ENCODE results near the gene DENND1A. TPM values are rescaled to one million over a fixed set of nuclear protein-coding genes. Genes with fewer than 3 reads are reported as not detected.

The DENND1A gene
- total and polyA plus RNA-seq, 2 of the 13 experiments (the other 11 are each of a cell fraction or from before 2014, with no cell fraction given): 14.8 to 30.1 TPM

DNA sequence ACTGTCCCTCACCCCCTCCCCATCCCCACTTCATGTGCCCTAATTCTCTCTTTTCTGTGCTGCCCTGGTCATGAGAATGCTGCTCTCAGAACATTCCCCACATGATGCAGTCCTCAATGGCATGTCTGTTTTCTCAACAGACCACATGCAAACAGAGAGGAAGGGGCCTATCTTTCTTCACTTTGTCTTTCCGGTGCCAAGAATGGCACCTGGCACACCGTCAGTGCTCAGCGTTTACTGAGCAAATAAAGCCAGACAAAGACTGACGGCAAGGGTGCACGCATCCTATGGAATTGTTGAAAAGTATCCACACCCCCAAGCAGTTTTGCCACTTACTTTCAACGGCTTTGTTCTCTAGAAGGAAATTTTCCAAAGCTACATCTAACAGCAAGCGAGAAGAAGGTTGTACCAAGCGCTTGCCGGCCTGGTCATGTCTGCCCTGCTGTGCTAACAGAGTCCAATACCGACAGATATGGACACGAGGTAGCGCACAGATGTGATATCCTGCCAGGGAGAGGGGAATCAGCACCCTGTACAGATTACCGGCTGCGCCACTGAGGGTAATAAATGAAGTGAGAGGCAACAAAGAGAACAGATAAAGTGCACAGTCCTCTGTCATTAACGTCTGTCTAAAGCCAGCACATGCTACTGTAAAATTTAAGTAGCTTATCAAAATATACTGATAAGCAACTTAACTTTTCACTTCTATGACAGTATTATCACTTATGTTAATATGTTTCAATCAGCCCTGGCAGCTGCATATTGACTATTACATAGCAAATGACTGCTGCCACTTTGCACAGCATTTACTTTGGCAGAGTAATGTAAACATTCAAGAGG lies 251.7 kb downstream of the DENND1A start (continued):
- TF ChIP-seq, protein P1, sequence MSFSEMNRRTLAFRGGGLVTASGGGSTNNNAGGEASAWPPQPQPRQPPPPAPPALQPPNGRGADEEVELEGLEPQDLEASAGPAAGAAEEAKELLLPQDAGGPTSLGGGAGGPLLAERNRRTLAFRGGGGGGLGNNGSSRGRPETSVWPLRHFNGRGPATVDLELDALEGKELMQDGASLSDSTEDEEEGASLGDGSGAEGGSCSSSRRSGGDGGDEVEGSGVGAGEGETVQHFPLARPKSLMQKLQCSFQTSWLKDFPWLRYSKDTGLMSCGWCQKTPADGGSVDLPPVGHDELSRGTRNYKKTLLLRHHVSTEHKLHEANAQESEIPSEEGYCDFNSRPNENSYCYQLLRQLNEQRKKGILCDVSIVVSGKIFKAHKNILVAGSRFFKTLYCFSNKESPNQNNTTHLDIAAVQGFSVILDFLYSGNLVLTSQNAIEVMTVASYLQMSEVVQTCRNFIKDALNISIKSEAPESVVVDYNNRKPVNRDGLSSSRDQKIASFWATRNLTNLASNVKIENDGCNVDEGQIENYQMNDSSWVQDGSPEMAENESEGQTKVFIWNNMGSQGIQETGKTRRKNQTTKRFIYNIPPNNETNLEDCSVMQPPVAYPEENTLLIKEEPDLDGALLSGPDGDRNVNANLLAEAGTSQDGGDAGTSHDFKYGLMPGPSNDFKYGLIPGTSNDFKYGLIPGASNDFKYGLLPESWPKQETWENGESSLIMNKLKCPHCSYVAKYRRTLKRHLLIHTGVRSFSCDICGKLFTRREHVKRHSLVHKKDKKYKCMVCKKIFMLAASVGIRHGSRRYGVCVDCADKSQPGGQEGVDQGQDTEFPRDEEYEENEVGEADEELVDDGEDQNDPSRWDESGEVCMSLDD (CRISPR knock-in tag; IDR thresholded peaks at IDR 0.05; ENCODE audit: borderline replicate concordance): no peak
- TF ChIP-seq, protein P2, sequence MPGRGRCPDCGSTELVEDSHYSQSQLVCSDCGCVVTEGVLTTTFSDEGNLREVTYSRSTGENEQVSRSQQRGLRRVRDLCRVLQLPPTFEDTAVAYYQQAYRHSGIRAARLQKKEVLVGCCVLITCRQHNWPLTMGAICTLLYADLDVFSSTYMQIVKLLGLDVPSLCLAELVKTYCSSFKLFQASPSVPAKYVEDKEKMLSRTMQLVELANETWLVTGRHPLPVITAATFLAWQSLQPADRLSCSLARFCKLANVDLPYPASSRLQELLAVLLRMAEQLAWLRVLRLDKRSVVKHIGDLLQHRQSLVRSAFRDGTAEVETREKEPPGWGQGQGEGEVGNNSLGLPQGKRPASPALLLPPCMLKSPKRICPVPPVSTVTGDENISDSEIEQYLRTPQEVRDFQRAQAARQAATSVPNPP (CRISPR knock-in tag; IDR thresholded peaks at IDR 0.05): no peak
- TF ChIP-seq SALL1 (CRISPR knock-in tag; IDR thresholded peaks at IDR 0.05): peak; percentile 57
- TF ChIP-seq, protein P3, sequence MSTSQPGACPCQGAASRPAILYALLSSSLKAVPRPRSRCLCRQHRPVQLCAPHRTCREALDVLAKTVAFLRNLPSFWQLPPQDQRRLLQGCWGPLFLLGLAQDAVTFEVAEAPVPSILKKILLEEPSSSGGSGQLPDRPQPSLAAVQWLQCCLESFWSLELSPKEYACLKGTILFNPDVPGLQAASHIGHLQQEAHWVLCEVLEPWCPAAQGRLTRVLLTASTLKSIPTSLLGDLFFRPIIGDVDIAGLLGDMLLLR (CRISPR knock-in tag; IDR thresholded peaks at IDR 0.05): no peak
- TF ChIP-seq TBX3 (IDR thresholded peaks at IDR 0.05; ENCODE audit: borderline replicate concordance): peak; percentile 51; the same call in 1 of the 2 replicates
- TF ChIP-seq, protein P4, sequence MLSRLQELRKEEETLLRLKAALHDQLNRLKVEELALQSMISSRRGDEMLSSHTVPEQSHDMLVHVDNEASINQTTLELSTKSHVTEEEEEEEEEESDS (CRISPR knock-in tag; IDR thresholded peaks at IDR 0.05; ENCODE audit: borderline replicate concordance): no peak
- TF ChIP-seq RBM22 (optimal IDR thresholded peaks at IDR 0.05; ENCODE audit: low read length): no peak
- no peak for TF ChIP-seq KDM1A (CRISPR knock-in tag; IDR thresholded peaks at IDR 0.05)
- no peak for TF ChIP-seq ZFAT (CRISPR knock-in tag; conservative IDR thresholded peaks at IDR 0.05)
- TF ChIP-seq, protein P5, sequence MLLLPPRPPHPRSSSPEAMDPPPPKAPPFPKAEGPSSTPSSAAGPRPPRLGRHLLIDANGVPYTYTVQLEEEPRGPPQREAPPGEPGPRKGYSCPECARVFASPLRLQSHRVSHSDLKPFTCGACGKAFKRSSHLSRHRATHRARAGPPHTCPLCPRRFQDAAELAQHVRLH (CRISPR knock-in tag; IDR thresholded peaks at IDR 0.05; ENCODE audit: borderline replicate concordance, low read depth): no peak
- TF ChIP-seq ZNF12 (CRISPR knock-in tag; IDR thresholded peaks at IDR 0.05): no peak
- no peak for TF ChIP-seq MBNL3 (CRISPR knock-in tag; conservative IDR thresholded peaks at IDR 0.05)
- no peak for TF ChIP-seq ZNF232 (CRISPR knock-in tag; IDR thresholded peaks at IDR 0.05; ENCODE audit: borderline replicate concordance)
- TF ChIP-seq ZNF143 (CRISPR knock-in tag; IDR thresholded peaks at IDR 0.05): no peak
- no peak for TF ChIP-seq ZNF343 (CRISPR knock-in tag; IDR thresholded peaks at IDR 0.05)
- peak; percentile 42; the same call in 1 of the 2 replicates for TF ChIP-seq SIX1 (CRISPR knock-in tag; IDR thresholded peaks at IDR 0.05; ENCODE audit: borderline replicate concordance)
- TF ChIP-seq, protein P6, sequence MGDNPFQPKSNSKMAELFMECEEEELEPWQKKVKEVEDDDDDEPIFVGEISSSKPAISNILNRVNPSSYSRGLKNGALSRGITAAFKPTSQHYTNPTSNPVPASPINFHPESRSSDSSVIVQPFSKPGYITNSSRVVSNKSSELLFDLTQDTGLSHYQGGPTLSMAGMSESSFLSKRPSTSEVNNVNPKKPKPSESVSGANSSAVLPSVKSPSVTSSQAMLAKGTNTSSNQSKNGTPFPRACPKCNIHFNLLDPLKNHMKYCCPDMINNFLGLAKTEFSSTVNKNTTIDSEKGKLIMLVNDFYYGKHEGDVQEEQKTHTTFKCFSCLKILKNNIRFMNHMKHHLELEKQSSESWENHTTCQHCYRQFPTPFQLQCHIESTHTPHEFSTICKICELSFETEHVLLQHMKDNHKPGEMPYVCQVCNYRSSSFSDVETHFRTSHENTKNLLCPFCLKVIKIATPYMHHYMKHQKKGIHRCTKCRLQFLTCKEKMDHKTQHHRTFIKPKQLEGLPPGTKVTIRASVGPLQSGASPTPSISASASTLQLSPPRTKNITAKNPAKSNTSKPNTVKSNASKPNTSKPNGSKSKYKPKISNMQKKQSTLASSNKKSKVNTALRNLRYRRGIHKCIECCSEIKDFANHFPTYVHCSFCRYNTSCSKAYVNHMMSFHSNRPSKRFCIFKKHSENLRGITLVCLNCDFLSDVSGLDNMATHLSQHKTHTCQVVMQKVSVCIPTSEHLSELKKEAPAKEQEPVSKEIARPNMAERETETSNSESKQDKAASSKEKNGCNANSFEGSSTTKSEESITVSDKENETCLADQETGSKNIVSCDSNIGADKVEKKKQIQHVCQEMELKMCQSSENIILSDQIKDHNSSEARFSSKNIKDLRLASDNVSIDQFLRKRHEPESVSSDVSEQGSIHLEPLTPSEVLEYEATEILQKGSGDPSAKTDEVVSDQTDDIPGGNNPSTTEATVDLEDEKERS (CRISPR knock-in tag; IDR thresholded peaks at IDR 0.05): no peak
- no peak for TF ChIP-seq ZNF558 (CRISPR knock-in tag; IDR thresholded peaks at IDR 0.05; ENCODE audit: borderline replicate concordance)
- peak; percentile 76 for TF ChIP-seq BCL6 (CRISPR knock-in tag; IDR thresholded peaks at IDR 0.05)
- peak; percentile 19 for TF ChIP-seq CEBPG (CRISPR knock-in tag; IDR thresholded peaks at IDR 0.05)
- TF ChIP-seq ZBTB20 (CRISPR knock-in tag; IDR thresholded peaks at IDR 0.05; ENCODE audit: borderline replicate concordance, low read depth): no peak
- no peak for TF ChIP-seq ZNF124 (CRISPR knock-in tag; IDR thresholded peaks at IDR 0.05)
- no peak for TF ChIP-seq ZSCAN12 (CRISPR knock-in tag; IDR thresholded peaks at IDR 0.05)
